Activated naive CD8-positive, alpha-beta T cell (primary cell): ENCODE results near the gene TRIM28.
"Not testable (repeated sequence)": the region's sequence is repeated elsewhere in the genome, so short reads cannot be mapped to it uniquely, and the experiment has no call there.

ENCODE experiments used
- H3K27ac Mint-ChIP-seq: one replicate; pipeline ENCODE4 v1.8.0; 2021; ENCODE audit warnings: mixed read lengths
- H3K27me3 Mint-ChIP-seq: one replicate; pipeline ENCODE4 v1.8.0; 2021; ENCODE audit warnings: mixed read lengths
- H3K36me3 Mint-ChIP-seq: one replicate; pipeline ENCODE4 v1.8.0; 2021; ENCODE audit warnings: mixed read lengths
- H3K4me1 Mint-ChIP-seq: one replicate; pipeline ENCODE4 v1.8.0; 2021; ENCODE audit warnings: low read depth, mixed read lengths
- H3K4me3 Mint-ChIP-seq: one replicate; pipeline ENCODE4 v1.8.0; 2021; ENCODE audit warnings: mild to moderate bottlenecking, mixed read lengths
- H3K9me3 Mint-ChIP-seq: one replicate; pipeline ENCODE4 v1.8.0; 2021; ENCODE audit warnings: low read depth, mixed read lengths

Gene TRIM28

DNA sequence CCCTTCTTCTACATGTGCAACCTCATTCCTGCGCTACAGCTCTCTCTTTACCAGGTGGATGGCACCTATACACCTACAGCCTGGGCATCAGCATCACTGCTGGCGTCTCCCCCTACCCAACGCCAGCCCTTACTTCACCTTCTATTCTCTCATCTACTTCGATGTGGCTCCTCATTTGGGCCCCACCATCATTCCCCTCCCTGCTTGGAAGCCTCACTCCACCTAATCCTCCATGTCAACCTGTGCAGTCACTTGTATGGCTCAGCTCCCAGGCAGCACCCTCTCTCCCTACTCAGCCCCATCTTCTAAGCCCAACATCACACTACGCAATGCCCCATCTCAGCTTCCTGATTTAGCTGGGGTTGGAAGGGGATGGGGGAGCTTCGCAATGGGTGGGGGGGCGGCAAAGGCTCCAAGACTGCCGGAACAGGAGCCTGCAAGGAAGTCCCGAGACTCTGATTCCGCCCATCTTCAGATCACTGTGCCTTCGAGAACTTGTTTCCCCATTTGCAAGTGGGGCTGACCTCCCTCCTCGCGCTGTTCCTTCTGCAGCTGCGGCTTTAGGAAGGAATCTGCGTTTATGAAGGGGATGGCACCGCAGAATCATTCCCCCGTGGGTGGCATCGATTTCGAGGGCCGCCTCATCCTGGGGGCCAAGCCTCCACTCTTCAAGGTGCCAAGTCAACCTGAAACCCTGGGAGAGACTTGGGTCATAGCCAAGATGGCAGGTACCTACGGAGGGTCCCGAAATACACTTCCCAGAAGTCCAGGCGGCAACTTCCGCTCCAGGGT lies 28.4 kb downstream of the TRIM28 start:
- Mint-ChIP-seq H3K4me3 (peak overlapping the region; percentile 100), H3K36me3 (peaks cover 8% of the 10 kb centered on the region), H3K27ac (peak overlapping the region; percentile 100)

DNA sequence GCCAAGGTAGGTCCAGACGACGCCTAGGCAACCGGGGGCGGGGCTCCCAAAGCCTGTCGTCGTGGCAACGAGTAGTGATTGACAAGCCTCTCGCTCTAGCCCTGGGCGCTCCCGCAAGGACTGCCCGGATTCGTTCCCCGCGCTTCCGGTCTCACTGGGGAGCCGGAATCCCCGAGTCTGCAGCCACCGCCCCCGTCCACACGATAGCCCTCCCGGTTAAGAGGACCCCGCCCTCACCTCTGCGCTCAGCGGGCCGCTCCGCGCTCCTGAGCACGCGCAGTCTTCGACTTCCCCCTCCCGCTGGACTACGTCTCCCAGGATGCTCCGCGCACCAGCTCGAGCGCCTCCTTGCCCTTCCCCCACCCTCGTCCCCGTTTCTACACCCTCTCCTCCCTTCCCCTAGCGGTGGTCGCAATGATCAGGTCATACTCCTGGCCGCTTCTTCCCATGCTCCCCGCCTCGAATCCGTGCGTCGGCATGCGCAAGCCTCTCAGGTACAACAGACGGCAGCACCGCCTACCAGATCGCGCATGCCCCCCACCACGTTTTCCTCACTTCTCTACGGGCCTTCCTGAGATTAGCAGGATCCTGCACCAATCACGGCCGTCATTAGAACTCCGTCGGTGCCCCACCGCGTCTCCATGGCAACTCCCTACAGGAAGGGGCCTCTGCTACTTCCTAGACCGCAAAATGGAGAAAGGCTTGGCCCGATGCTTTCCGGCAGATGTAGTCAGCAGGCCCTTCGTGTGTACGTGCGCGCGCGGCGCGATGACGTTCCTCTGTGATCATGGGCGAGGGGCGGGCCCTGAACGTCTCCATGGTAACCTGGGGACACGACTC lies 29.2 kb downstream of the TRIM28 start, which contains the start of gene MZF1:
Gene MZF1 (minus strand): TSS at position 518 of the 840 bp plus-strand sequence. CDS start 1,946 bp downstream, outside the sequence.
- peaks cover 7% of the 10 kb centered on the region for H3K36me3 Mint-ChIP-seq
- H3K4me1 Mint-ChIP-seq: peaks cover 32% of the 10 kb centered on the region
- H3K27me3 Mint-ChIP-seq: no peaks in the 10 kb centered on the region
- H3K4me3 Mint-ChIP-seq: peak within 1 kb of the TSS; percentile 100
- H3K9me3 Mint-ChIP-seq: no peaks in the 10 kb centered on the region
- peak within 1 kb of the TSS; percentile 100 for H3K27ac Mint-ChIP-seq

More for the DNA sequence above, 28.4 kb downstream of the TRIM28 start:
- no peaks in the 10 kb centered on the region for H3K9me3 Mint-ChIP-seq
- H3K27me3 Mint-ChIP-seq: no peaks in the 10 kb centered on the region
- peaks cover 28% of the 10 kb centered on the region for H3K4me1 Mint-ChIP-seq

DNA sequence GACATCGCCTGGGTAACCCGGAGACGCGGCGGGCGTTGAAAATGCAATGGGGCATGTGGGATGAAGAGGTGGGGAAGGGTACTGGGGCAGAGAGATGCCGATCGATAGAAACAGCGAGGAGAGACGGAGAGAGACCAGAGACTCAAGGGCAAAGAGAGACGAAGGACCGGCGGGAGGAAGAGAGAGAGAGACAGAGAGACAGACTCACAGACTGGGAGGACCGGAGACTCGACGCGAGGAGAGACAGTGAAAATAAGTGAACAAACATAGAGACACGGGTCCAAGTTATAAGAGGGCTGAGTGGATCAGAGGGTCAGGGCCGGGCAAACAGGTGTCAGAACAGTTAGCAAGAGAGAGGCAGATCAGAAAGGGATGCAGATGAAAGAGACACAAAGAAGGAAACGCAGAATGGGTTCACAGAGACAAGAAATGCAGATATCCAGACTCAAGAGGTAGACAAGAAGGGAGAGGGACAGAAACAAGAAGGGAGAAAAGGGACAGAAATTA lies 29.8 kb downstream of the TRIM28 start:
- Mint-ChIP-seq H3K4me3 (peak overlapping the region; percentile 100), H3K36me3 (peaks cover 3% of the 10 kb centered on the region), H3K27ac (peak overlapping the region; percentile 100), H3K9me3 (no peaks in the 10 kb centered on the region), H3K4me1 (peaks cover 37% of the 10 kb centered on the region), H3K27me3 (no peaks in the 10 kb centered on the region)

DNA sequence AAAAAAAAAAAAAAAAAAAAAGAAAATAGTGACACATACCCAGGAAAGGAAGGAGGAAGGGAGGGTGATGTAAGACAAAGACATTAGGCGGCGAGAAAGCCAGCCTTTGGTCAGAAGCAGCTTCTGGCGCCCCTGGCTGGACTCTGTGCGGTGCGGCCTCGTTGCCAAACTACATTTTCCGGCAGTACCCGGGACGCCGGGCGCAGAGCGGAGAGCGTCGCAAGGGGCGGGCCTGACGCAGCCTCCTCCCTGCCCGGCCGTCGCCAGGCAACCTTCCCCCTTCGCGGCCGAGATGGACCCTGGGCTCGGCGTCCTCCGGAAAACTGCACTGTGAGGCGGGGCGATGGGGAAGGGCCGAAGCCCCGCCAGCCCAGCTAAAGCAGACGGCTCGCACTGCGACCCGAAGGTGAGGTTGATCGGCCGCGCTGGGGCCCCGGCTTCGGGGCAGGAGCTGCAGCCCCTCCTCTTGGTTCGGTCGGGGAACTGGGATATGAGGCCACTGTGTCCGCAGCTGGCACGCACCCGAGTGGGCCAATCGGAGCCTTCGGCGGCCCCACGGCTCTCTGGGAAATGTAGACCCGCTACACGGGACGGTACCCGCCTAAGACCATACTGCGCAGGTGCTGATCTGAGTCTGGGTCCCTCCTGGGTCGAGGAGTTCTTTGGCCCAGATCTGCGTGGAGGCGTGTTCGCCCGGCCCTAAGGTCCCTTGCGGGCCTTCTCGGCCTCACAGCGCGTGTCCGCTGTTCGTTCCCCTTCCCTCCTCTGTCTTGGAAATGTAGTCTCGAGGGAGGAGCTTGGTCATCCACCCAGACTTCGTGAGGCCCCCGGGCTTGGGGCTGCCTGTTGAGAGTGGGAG lies 31.5 kb downstream of the TRIM28 start:
- peak overlapping the region; percentile 80 for H3K27ac Mint-ChIP-seq
- peaks cover 3% of the 10 kb centered on the region for H3K36me3 Mint-ChIP-seq
- peaks cover 40% of the 10 kb centered on the region for H3K4me1 Mint-ChIP-seq
- H3K27me3 Mint-ChIP-seq: no peaks in the 10 kb centered on the region
- H3K4me3 Mint-ChIP-seq: peak overlapping the region; percentile 100
- no peaks in the 10 kb centered on the region for H3K9me3 Mint-ChIP-seq

DNA sequence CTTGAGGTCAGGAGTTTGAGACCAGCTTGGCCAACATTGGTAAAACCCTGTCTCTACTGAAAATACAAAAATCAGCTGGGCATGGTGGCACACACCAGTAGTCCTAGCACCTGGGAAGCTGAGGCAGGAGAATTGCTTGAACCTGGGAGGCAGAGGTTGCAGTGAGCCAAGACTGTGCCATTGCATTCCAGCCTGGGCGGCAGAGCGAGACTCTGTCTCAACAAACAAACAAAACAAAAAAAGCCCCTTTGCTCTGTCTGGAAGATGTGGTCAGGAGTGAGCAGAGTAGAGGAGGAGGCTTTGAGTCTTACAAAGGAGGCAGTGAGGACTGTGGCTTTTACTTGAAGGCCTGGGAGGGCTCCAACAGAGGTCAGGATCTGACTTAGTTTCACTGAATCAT lies 33.7 kb downstream of the TRIM28 start:
- not testable (repeated sequence) for H3K36me3 Mint-ChIP-seq, H3K27me3 Mint-ChIP-seq, H3K9me3 Mint-ChIP-seq, H3K4me3 Mint-ChIP-seq
- Mint-ChIP-seq H3K27ac (peak overlapping the region; percentile 61), H3K4me1 (peaks cover 37% of the 10 kb centered on the region)

DNA sequence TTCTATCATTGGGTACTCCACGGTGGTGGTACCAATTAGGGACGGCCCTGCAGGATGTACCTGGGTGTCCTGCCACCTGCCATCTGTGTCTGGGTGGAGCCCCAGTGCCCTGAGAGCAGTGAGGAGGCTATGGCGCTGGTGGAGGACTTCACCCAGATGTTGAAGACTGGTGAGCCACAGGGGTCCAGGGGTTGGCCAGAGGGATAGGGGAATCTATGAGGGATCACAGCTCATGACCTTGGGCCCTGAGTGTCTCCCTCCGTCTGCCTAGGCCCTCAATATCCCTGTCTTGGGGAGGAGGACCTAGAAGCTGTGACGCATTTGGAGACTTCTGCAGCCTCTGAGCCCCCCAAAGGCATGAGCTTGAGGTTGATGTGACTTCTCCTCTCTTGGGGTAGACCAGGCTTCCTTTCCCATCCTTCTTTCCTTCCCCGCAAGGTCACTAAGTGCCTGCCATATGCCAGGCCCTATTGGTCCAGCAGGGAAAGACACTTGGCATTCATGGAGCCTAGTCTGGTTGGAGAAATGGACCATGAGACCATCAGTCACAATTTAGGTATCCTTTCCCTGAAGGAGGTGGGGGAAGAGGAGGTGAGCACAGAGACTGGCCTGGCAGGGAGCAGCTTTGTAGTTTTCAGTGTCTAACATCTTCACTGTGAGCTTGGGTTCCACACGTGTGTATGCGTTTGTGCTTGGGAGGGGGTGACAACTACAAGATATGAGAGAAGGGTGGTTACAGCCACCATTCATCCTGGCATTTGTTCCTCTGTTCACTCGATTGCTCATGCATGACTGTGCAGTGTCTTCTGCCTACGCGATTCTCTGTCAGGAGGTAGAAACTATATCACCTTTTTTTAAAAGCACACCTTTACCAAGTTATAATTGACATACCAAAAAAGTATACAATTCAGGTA lies 34.4 kb downstream of the TRIM28 start:
- Mint-ChIP-seq H3K27ac (peak overlapping the region; percentile 61), H3K4me3 (peak overlapping the region; percentile 4), H3K9me3 (no peaks in the 10 kb centered on the region), H3K4me1 (peaks cover 34% of the 10 kb centered on the region), H3K36me3 (peaks cover 6% of the 10 kb centered on the region), H3K27me3 (no peaks in the 10 kb centered on the region)

DNA sequence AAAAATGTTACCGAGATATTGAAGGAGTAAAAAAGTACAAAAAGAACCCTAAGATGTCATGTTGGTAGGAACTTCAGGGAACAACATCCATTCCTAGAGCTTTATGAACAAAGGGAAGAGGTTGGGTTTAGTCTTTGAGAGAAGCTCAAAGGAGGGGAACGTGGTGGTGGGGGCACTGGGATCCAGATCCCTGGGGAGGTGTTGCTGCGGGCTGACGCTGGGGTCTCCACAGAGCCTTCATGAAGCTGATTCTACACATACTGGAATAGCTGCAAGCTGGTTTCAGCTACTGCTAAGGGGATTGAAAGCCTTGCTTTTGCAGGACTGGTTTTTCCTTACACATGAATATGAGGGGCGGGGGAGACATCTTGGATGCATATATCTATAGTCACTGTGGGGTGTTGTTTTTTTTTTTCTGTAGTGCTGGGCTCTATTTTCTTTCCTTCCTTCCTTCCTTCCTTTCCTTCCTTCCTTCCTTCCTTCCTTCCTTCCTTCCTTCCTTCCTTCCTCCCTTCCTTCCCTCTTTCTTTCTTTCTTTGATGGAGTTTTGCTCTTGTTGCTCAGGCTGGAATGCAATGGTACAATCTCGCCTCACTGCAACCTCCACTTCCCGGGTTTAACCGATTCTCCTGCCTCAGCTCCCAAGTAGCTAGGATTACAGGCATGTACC lies 35.7 kb downstream of the TRIM28 start:
- no peaks in the 10 kb centered on the region for H3K9me3 Mint-ChIP-seq
- peak overlapping the region; percentile 23 for H3K27ac Mint-ChIP-seq
- H3K36me3 Mint-ChIP-seq: peaks cover 6% of the 10 kb centered on the region
- no peaks in the 10 kb centered on the region for H3K27me3 Mint-ChIP-seq
- H3K4me1 Mint-ChIP-seq: peaks cover 25% of the 10 kb centered on the region
- no peak overlapping the region for H3K4me3 Mint-ChIP-seq

DNA sequence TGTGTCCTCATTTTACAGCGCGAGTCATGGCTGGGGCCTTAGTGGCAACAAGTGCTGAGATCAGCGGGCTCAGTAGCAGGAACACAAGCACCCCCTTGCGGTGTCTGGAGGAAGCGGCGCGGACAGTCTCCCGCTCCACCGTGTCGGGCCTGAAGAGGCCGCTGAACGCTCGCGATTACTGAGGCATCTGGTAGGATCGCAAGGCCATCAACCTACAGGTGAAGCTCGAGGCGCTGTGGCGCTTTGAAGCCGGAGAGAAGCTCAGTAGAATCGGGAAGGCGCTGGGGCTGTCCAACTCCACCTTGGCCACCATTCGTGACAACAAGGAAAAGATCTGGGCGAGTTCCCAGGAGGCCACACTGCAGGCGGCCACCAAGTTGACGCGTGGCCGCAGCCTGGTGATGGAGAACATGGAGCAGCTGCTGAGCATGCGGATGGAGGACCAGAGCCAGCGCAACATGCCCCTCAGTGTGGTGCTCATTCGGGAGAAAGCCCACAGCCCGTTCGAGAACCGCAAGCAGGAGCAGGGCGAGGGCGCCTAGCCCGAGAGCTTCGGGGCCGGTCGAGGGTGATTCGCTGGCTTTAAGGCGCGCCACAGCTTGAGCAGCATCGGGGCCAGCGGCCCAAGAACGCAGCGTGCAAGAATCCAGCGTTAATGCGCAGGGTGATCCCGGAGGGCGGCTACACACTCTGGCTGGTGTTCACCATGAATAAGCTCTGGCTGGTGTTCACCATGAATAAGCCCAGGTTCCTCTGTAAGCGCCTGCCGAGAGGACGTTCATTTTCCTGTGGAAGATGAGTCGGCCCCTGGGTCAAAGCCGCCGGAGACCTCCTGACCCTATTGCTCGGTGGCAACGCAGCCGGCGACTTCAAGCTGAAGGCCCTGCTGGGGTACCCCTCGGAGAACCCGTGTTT lies 37.6 kb downstream of the TRIM28 start:
- Mint-ChIP-seq H3K36me3 (peaks cover 9% of the 10 kb centered on the region), H3K27me3 (no peaks in the 10 kb centered on the region), H3K9me3 (no peaks in the 10 kb centered on the region), H3K27ac (peak overlapping the region; percentile 28), H3K4me1 (peaks cover 21% of the 10 kb centered on the region), H3K4me3 (no peak overlapping the region)

DNA sequence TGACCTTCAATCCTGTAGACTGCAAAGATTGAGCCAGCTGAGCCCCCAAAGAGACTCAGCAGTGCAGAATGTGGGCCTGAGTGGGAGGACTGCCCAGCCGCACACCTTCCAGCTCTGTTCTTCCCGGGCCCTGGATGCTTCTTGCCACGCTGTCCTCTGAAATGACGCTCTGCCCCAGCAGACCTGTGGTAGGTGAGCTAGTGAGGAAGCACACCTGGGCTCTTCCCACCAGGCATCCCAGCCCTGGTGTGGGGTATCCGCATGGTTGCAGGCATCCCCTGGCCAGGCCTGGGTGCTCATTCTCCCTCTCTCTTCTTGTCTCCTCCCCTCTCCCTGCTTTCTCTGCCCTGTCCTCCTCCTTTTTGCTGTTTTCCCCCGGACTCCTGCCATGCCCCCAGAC lies 39.1 kb downstream of the TRIM28 start:
- Mint-ChIP-seq H3K27me3 (no peaks in the 10 kb centered on the region), H3K4me3 (no peak overlapping the region), H3K4me1 (peaks cover 16% of the 10 kb centered on the region), H3K27ac (no peak overlapping the region), H3K9me3 (no peaks in the 10 kb centered on the region), H3K36me3 (peaks cover 9% of the 10 kb centered on the region)

DNA sequence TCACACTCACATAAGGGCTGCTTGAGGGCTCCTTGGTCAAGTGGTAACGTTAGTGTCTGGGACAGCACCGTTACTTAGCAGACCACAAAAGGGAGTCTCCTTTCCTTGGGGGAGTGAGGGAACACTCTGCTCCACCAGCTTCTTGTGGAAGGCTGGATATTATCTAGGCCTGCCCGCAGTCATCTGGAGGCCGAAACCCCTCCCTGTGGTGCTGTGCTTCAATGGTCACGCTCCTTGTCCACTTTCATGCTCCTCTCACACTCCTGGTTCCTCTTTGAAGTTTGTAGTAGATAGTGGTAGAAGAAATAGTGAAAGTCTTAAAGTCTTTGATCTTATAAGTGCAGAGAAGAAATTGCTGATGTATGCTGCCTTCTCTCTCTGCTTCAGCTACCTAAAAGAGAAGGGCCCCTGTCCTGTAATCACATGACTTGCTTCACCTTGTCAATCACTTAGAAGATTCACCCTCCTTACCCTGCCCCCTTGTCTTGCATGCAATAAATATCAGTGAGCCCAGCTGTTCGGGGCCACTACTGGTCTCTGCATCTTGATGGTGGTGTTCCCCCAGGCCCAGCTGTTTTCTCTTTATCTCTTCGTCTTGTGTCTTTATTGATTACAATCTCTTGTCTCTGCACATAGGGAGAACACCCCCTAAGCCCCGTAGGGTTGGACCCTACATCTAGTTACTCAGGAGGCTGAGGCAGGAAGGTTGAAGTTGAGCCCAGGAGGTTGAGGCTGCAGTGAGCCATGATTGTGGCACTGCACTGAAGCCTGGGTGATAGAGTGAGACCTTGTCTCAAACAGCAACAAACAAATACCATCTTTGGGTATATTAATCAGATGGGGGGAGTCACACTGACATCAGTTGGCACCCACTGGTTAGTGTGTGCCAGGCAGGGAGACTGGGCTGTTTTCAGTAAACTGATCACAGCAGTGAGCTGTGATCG lies 40.9 kb downstream of the TRIM28 start:
- Mint-ChIP-seq H3K9me3 (no peaks in the 10 kb centered on the region), H3K27me3 (no peaks in the 10 kb centered on the region), H3K27ac (no peak overlapping the region), H3K4me1 (peaks cover 7% of the 10 kb centered on the region), H3K36me3 (peaks cover 9% of the 10 kb centered on the region), H3K4me3 (no peak overlapping the region)

DNA sequence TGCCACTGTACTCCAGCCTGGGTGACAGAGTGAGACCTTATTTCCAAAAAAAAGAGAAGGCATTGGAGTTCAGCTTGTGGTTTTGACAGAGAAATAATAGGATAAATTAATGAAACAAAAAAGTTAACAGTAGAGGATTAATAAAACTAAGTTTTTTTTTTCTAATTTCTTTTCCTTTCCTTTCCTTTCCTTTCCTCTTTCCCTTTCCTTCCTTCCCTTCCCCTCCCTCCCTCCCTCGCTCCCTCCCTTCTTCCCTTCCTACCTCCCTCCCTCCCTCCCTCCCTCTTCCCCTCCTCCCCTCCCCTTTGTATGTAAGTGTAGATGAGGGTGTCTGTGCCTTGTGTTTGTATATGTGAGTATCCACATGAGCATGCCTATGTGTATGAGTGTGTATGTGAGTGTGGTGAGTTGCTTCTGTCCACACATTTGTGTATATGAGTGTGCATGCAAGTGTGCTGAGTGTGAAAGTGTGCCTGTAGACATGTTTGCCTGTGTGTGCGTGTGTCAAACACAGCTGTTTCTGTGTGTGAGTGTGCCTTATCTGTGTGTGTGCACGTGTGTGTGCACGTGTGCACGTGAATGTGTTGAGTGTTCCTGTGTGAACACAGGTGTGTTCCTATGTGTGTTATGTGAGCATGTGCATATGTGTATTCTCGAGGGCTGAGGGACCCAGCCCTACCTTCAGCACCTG lies 41.7 kb downstream of the TRIM28 start:
- Mint-ChIP-seq H3K36me3 (peaks cover 9% of the 10 kb centered on the region), H3K9me3 (no peaks in the 10 kb centered on the region), H3K4me3 (no peak overlapping the region), H3K27me3 (no peaks in the 10 kb centered on the region), H3K27ac (no peak overlapping the region), H3K4me1 (peaks cover 7% of the 10 kb centered on the region)
